ENCODE results near the gene DARS1. TPM values are rescaled to one million over a fixed set of nuclear protein-coding genes. Genes with fewer than 3 reads are reported as not detected.

Gene DARS1
- total and polyA plus RNA-seq, 2 experiments from 2014 or later = 115 to 148 TPM

GRCh38 chr2:135874777-135875365 lies 110.6 kb downstream of the DARS1 start:
- Histone ChIP-seq H3K4me1 (ENCODE audit: insufficient read depth) (peaks cover 20% of the 10 kb centered on the region), H4K20me1 (replicated peaks; ENCODE audit: insufficient read depth) (peaks cover 25% of the 10 kb centered on the region; the same call in 1 of the 2 replicates), H3K4me3 (peak overlapping the region; percentile 90), H3F3A (replicated peaks; ENCODE audit: low read depth) (no peaks in the 10 kb centered on the region), H2AFZ (no peak overlapping the region), H3K27ac (ENCODE audit: low read depth) (0 out of 2 replicates have a peak overlapping the region, but pooled peaks have one; percentile 23), H3K79me2 (replicated peaks; ENCODE audit: insufficient read depth) (peaks cover 51% of the 10 kb centered on the region), H3K36me3 (ENCODE audit: insufficient read depth) (peaks cover 26% of the 10 kb centered on the region), H3K9me2 (ENCODE audit: insufficient read depth) (no peaks in the 10 kb centered on the region), H3K27me3 (ENCODE audit: insufficient read depth) (no peaks in the 10 kb centered on the region), H3K4me2 (peak overlapping the region; percentile 88)
- Mint-ChIP-seq H3K4me3 (peak overlapping the region; percentile 92), H3K4me1 (peaks cover 19% of the 10 kb centered on the region), H3K9me3 (no peaks in the 10 kb centered on the region; the same call in 1 of the 3 replicates), H3K27me3 (ENCODE audit: insufficient read depth, low read depth, poor library complexity) (peaks cover 11% of the 10 kb centered on the region), H3K27ac (no peak overlapping the region), H3K36me3 (ENCODE audit: low read depth) (peaks cover 50% of the 10 kb centered on the region)
- DNase-seq (ENCODE audit: low spot score) (no peak), ATAC-seq (no peak)
- TF ChIP-seq NANOG (IDR thresholded peaks at IDR 0.05; ENCODE audit: borderline replicate concordance) (no peak), POLR2AphosphoS5 (IDR thresholded peaks at IDR 0.05; ENCODE audit: low read depth) (no peak), CREB1 (CRISPR knock-in tag; IDR thresholded peaks at IDR 0.05; ENCODE audit: low read depth) (no peak), ZNF331 (CRISPR knock-in tag; IDR thresholded peaks at IDR 0.05; ENCODE audit: low read depth) (no peak)
- TF ChIP-seq, protein P1, sequence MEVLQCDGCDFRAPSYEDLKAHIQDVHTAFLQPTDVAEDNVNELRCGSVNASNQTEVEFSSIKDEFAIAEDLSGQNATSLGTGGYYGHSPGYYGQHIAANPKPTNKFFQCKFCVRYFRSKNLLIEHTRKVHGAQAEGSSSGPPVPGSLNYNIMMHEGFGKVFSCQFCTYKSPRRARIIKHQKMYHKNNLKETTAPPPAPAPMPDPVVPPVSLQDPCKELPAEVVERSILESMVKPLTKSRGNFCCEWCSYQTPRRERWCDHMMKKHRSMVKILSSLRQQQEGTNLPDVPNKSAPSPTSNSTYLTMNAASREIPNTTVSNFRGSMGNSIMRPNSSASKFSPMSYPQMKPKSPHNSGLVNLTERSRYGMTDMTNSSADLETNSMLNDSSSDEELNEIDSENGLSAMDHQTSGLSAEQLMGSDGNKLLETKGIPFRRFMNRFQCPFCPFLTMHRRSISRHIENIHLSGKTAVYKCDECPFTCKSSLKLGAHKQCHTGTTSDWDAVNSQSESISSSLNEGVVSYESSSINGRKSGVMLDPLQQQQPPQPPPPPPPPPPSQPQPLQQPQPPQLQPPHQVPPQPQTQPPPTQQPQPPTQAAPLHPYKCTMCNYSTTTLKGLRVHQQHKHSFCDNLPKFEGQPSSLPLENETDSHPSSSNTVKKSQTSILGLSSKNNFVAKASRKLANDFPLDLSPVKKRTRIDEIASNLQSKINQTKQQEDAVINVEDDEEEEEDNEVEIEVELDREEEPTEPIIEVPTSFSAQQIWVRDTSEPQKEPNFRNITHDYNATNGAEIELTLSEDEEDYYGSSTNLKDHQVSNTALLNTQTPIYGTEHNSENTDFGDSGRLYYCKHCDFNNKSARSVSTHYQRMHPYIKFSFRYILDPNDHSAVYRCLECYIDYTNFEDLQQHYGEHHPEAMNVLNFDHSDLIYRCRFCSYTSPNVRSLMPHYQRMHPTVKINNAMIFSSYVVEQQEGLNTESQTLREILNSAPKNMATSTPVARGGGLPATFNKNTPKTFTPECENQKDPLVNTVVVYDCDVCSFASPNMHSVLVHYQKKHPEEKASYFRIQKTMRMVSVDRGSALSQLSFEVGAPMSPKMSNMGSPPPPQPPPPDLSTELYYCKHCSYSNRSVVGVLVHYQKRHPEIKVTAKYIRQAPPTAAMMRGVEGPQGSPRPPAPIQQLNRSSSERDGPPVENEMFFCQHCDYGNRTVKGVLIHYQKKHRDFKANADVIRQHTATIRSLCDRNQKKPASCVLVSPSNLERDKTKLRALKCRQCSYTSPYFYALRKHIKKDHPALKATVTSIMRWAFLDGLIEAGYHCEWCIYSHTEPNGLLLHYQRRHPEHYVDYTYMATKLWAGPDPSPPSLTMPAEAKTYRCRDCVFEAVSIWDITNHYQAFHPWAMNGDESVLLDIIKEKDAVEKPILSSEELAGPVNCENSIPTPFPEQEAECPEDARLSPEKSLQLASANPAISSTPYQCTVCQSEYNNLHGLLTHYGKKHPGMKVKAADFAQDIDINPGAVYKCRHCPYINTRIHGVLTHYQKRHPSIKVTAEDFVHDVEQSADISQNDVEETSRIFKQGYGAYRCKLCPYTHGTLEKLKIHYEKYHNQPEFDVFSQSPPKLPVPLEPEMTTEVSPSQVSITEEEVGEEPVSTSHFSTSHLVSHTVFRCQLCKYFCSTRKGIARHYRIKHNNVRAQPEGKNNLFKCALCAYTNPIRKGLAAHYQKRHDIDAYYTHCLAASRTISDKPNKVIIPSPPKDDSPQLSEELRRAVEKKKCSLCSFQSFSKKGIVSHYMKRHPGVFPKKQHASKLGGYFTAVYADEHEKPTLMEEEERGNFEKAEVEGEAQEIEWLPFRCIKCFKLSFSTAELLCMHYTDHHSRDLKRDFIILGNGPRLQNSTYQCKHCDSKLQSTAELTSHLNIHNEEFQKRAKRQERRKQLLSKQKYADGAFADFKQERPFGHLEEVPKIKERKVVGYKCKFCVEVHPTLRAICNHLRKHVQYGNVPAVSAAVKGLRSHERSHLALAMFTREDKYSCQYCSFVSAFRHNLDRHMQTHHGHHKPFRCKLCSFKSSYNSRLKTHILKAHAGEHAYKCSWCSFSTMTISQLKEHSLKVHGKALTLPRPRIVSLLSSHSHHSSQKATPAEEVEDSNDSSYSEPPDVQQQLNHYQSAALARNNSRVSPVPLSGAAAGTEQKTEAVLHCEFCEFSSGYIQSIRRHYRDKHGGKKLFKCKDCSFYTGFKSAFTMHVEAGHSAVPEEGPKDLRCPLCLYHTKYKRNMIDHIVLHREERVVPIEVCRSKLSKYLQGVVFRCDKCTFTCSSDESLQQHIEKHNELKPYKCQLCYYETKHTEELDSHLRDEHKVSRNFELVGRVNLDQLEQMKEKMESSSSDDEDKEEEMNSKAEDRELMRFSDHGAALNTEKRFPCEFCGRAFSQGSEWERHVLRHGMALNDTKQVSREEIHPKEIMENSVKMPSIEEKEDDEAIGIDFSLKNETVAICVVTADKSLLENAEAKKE (CRISPR knock-in tag; IDR thresholded peaks at IDR 0.05) = no peak

GRCh38 chr2:135870571-135870970 lies 114.9 kb downstream of the DARS1 start:
- TF ChIP-seq ZNF331 (CRISPR knock-in tag; IDR thresholded peaks at IDR 0.05; ENCODE audit: low read depth) = no peak
- no peak for TF ChIP-seq ZNF114 (CRISPR knock-in tag; IDR thresholded peaks at IDR 0.05)
- TF ChIP-seq STAT1 (IDR thresholded peaks at IDR 0.05; ENCODE audit: unreplicated experiment) = no peak
- no peak for TF ChIP-seq EZH2phosphoT487 (IDR thresholded peaks at IDR 0.05; ENCODE audit: unreplicated experiment)
- TF ChIP-seq CREB1 (CRISPR knock-in tag; IDR thresholded peaks at IDR 0.05; ENCODE audit: low read depth) = no peak
- no peak for TF ChIP-seq CTCF (conservative IDR thresholded peaks at IDR 0.05; ENCODE audit: low read depth in 2 of 2)
- TF ChIP-seq JUNB (IDR thresholded peaks at IDR 0.05; ENCODE audit: unreplicated experiment) = no peak
- Histone ChIP-seq H3K4me3 (no peak overlapping the region), H3K4me1 (ENCODE audit: insufficient read depth) (peaks cover 20% of the 10 kb centered on the region), H3K79me2 (replicated peaks; ENCODE audit: insufficient read depth) (peaks cover 57% of the 10 kb centered on the region), H3K27me3 (ENCODE audit: insufficient read depth) (no peaks in the 10 kb centered on the region), H2AFZ (no peak overlapping the region), H3K9me2 (ENCODE audit: insufficient read depth) (no peaks in the 10 kb centered on the region), H3K4me2 (no peak overlapping the region), H3F3A (replicated peaks; ENCODE audit: low read depth) (no peaks in the 10 kb centered on the region), H4K20me1 (replicated peaks; ENCODE audit: insufficient read depth) (peaks cover 34% of the 10 kb centered on the region), H3K36me3 (ENCODE audit: insufficient read depth) (peaks cover 61% of the 10 kb centered on the region), H3K27ac (ENCODE audit: low read depth) (no peak overlapping the region)
- DNase-seq (ENCODE audit: low spot score) (no peak), ATAC-seq (no peak)
- H3K9me3 Mint-ChIP-seq = no peaks in the 10 kb centered on the region; the same call in 2 of the 3 replicates
- no peak overlapping the region for H3K4me3 Mint-ChIP-seq
- peaks cover 17% of the 10 kb centered on the region for H3K4me1 Mint-ChIP-seq
- H3K27ac Mint-ChIP-seq = no peak overlapping the region
- H3K27me3 Mint-ChIP-seq (ENCODE audit: insufficient read depth, low read depth, poor library complexity) = peaks cover 2% of the 10 kb centered on the region
- H3K36me3 Mint-ChIP-seq (ENCODE audit: low read depth) = peaks cover 89% of the 10 kb centered on the region

All from GM23338 (cell line).